Mesenchymal stem cell (in vitro differentiated cells and primary cell): Measurements from ENCODE around the gene ESRRB.

Experiments used
- DNase-seq: peaks from one replicate; pipeline ENCODE4 v3.0.0-alpha.2; 2013
- H2AFZ ChIP-seq: one replicate; pipeline ENCODE4 v1.6.1; 2013; ENCODE audit warnings: low read depth, mild to moderate bottlenecking, control low read depth, inconsistent platforms, low read length, moderate library complexity
- H2AK5ac ChIP-seq: 2 replicates; pipeline ENCODE4 v1.6.1; 2013; ENCODE audit warnings: low read length, moderate library complexity, mild to moderate bottlenecking, inconsistent platforms; ENCODE audit not compliant: severe bottlenecking
- H2BK120ac ChIP-seq: one replicate; pipeline ENCODE4 v1.6.1; 2013; ENCODE audit warnings: low read depth, mild to moderate bottlenecking, inconsistent platforms, low read length, moderate library complexity
- H2BK12ac ChIP-seq, 2 experiments: one replicate each; pipeline ENCODE4 v1.6.1; 2013; ENCODE audit warnings: inconsistent platforms in 2 of 2, low read length in 2 of 2, mild to moderate bottlenecking in 2 of 2, moderate library complexity in 2 of 2, control low read depth in 1 of 2
- H2BK15ac ChIP-seq: one replicate; pipeline ENCODE4 v1.6.1; 2013; ENCODE audit warnings: mild to moderate bottlenecking, low read depth, inconsistent platforms; ENCODE audit not compliant: poor library complexity, severe bottlenecking
- H2BK5ac ChIP-seq: 2 replicates; pipeline ENCODE4 v1.6.1; 2013; ENCODE audit warnings: low read depth, mild to moderate bottlenecking, low read length, control low read depth, inconsistent platforms; ENCODE audit not compliant: poor library complexity, severe bottlenecking
- H3K14ac ChIP-seq, 2 experiments: one replicate each; pipeline ENCODE4 v1.6.1; 2013; ENCODE audit warnings: inconsistent platforms in 2 of 2, low read length in 2 of 2, control low read depth in 1 of 2, mild to moderate bottlenecking in 1 of 2, moderate library complexity in 1 of 2
- H3K18ac ChIP-seq, 2 experiments: one replicate each; pipeline ENCODE4 v1.6.1; 2013; ENCODE audit warnings: inconsistent platforms in 2 of 2, low read length in 2 of 2, control low read depth in 1 of 2, low read depth in 1 of 2, mild to moderate bottlenecking in 1 of 2
- H3K23ac ChIP-seq, 2 experiments: one replicate each; pipeline ENCODE4 v1.6.1; 2013; ENCODE audit warnings: inconsistent platforms in 2 of 2, low read length in 2 of 2, mild to moderate bottlenecking in 2 of 2, moderate library complexity in 2 of 2, control low read depth in 1 of 2
- H3K27ac ChIP-seq: 2 replicates; pipeline ENCODE4 v1.5.1; 2013; ENCODE audit warnings: mild to moderate bottlenecking, moderate library complexity, low read length, control low read depth, inconsistent platforms; ENCODE audit not compliant: poor library complexity, severe bottlenecking
- H3K27me3 ChIP-seq, 2 experiments: 2 replicates each; pipeline versions ENCODE4 v1.6.1 to v1.7.0; 2013; ENCODE audit warnings: low read length in 2 of 2, mild to moderate bottlenecking in 2 of 2, moderate library complexity in 2 of 2, control low read depth in 1 of 2, inconsistent platforms in 1 of 2; ENCODE audit not compliant: control insufficient read depth in 1 of 2, insufficient read depth in 1 of 2
- H3K36me3 ChIP-seq, 2 experiments: 2 replicates each; pipeline versions ENCODE4 v1.6.1 to v1.7.0; 2013; ENCODE audit warnings: low read length in 2 of 2, control low read depth in 1 of 2, inconsistent platforms in 1 of 2, low read depth in 1 of 2, mild to moderate bottlenecking in 1 of 2; ENCODE audit not compliant: insufficient read depth in 2 of 2, control insufficient read depth in 1 of 2
- H3K4ac ChIP-seq, 2 experiments: one replicate each; pipeline ENCODE4 v1.6.1; 2013; ENCODE audit warnings: inconsistent platforms in 2 of 2, low read length in 2 of 2, mild to moderate bottlenecking in 2 of 2, moderate library complexity in 2 of 2, control low read depth in 1 of 2, low read depth in 1 of 2
- H3K4me1 ChIP-seq: 2 replicates; pipeline ENCODE4 v1.6.1; 2013; ENCODE audit warnings: low read depth, low read length, control low read depth; ENCODE audit not compliant: control insufficient read depth, insufficient read depth
- H3K4me2 ChIP-seq: 2 replicates; pipeline ENCODE4 v1.6.1; 2013; ENCODE audit warnings: low read length, mild to moderate bottlenecking, inconsistent platforms; ENCODE audit not compliant: poor library complexity, severe bottlenecking
- H3K4me3 ChIP-seq, 2 experiments: 2 replicates each; pipeline versions ENCODE4 v1.5.1 to v1.7.0; 2013; ENCODE audit warnings: low read length in 2 of 2, mild to moderate bottlenecking in 2 of 2, control low read depth in 1 of 2, low read depth in 1 of 2; ENCODE audit not compliant: insufficient read depth in 1 of 2
- H3K79me1 ChIP-seq: replicated peaks from 2 replicates; pipeline ENCODE4 v1.6.1; 2013; ENCODE audit warnings: mild to moderate bottlenecking, control low read depth, low read length, inconsistent platforms; ENCODE audit not compliant: poor library complexity, severe bottlenecking
- H3K9ac ChIP-seq: 2 replicates; pipeline ENCODE4 v1.7.0; 2013; ENCODE audit warnings: mild to moderate bottlenecking, low read length, moderate library complexity
- H3K9me3 ChIP-seq: 2 replicates; pipeline ENCODE4 v1.7.0; 2013; ENCODE audit warnings: mild to moderate bottlenecking, low read length; ENCODE audit not compliant: control insufficient read depth
- H4K8ac ChIP-seq: one replicate; pipeline ENCODE4 v1.6.1; 2013; ENCODE audit warnings: inconsistent platforms, mild to moderate bottlenecking, low read length, moderate library complexity
- H4K91ac ChIP-seq: one replicate; pipeline ENCODE4 v1.6.1; 2013; ENCODE audit warnings: mild to moderate bottlenecking, low read length, inconsistent platforms
- WGBS: methylation state at CpG from one replicate; pipeline ENCODE4 v1.1.7; 2013; ENCODE audit warnings: mixed read lengths; 5-methylcytosine and 5-hydroxymethylcytosine counted together

The ESRRB gene

DNA sequence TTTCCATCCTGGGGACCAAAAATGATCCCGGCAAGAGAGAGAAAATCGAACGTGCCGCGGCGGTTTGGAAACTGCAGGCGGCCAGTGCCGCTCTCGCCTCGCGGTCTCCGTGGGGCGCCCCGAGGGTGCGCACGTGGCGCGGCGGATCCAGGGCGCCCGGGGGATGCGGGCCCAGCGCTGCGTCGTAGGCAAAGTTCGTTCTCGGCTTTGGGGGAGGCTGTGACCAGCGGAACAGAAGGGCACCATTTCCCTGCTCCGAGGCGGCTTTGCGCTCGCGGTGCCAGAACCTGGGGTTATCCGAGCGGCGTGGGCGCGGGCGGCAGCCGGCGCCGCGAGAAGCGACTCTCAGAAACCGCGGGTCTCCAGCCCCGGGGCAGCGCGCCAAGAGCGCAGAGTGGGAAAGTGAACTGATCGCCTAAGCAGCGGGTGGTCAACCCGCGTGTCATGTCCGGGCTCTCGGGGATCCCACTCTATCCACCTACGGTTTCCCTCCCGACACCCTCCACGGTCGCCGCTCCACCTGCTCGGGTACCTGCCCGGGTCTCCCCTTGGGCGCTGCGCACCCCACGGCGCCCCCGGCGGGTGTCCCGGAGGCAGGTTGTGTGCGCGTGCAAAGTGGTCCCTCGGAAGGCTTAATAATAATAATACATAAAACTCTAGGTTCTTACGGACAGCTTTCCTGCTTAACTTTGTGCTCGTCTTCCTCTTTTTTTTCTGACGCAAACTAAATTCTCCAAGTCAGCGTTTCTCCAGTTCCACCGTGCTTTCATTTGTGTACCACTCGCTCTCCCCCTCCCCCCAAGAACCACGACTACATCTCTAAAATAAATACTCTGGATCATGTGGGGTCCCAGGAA, 1.2 kb downstream of the ESRRB start:
- H3K4me2 ChIP-seq: peak overlapping the region; percentile 14
- no peak for DNase-seq
- no peaks in the 10 kb centered on the region for H3K79me1 ChIP-seq
- no peak overlapping the region for H3K9ac ChIP-seq
- H4K91ac ChIP-seq: no peak overlapping the region
- no peak overlapping the region for H3K14ac ChIP-seq
- H2BK15ac ChIP-seq: no peak overlapping the region
- H3K18ac ChIP-seq: no peak overlapping the region
- H2AK5ac ChIP-seq: no peak overlapping the region
- no peak overlapping the region for H3K4ac ChIP-seq
- 3% methylated on average over 60 of the region's 80 CpGs for WGBS
- H2AFZ ChIP-seq: no peak overlapping the region
- no peak overlapping the region for H4K8ac ChIP-seq
- H2BK12ac ChIP-seq: no peak overlapping the region
- H2BK5ac ChIP-seq: no peak overlapping the region
- peaks cover 96 to 97% of the 10 kb centered on the region in 2 experiments for H3K27me3 ChIP-seq
- peaks cover 14% of the 10 kb centered on the region for H3K4me1 ChIP-seq
- H2BK120ac ChIP-seq: no peak overlapping the region
- H3K36me3 ChIP-seq: no peaks in the 10 kb centered on the region
- no peak overlapping the region for H3K23ac ChIP-seq
- no peak overlapping the region for H3K27ac ChIP-seq
- no peaks in the 10 kb centered on the region for H3K9me3 ChIP-seq
- peak overlapping the region in 1 of 2 experiments; percentile 67 for H3K4me3 ChIP-seq

DNA sequence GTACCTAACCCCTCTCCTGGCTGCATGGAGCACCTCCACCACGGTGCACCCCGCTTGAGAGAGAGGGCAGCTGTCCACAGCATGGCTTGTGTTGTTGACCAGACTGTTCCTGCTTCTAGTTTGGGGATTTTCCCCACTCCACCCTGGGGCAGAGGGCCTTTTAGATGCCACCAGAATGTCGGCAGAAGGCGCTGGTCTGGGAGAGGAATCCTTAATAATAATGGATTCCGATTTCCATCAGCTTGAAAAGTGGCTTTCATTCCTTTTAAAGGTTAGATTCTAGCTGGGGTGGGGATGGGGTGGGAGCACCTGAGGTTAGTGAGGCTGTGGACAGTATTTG, 1.8 kb downstream of the ESRRB start:
- Histone ChIP-seq H3K4ac (no peak overlapping the region), H3K4me1 (peaks cover 14% of the 10 kb centered on the region), H3K4me2 (no peak overlapping the region), H2BK12ac (no peak overlapping the region), H3K18ac (no peak overlapping the region), H2BK5ac (no peak overlapping the region), H3K27ac (no peak overlapping the region), H3K36me3 (no peaks in the 10 kb centered on the region), H2AFZ (no peak overlapping the region), H3K14ac (no peak overlapping the region), H3K9me3 (no peaks in the 10 kb centered on the region), H2BK120ac (no peak overlapping the region), H2BK15ac (no peak overlapping the region), H3K27me3 (peaks cover 95 to 96% of the 10 kb centered on the region in 2 experiments), H2AK5ac (no peak overlapping the region), H4K8ac (no peak overlapping the region), H3K23ac (peak overlapping the region in 1 of 2 experiments; percentile 64), H3K4me3 (peak overlapping the region in 1 of 2 experiments; percentile 18), H3K79me1 (no peaks in the 10 kb centered on the region), H3K9ac (no peak overlapping the region), H4K91ac (no peak overlapping the region)
- no peak for DNase-seq
- 27% methylated on average over 5 of the region's 5 CpGs for WGBS

DNA sequence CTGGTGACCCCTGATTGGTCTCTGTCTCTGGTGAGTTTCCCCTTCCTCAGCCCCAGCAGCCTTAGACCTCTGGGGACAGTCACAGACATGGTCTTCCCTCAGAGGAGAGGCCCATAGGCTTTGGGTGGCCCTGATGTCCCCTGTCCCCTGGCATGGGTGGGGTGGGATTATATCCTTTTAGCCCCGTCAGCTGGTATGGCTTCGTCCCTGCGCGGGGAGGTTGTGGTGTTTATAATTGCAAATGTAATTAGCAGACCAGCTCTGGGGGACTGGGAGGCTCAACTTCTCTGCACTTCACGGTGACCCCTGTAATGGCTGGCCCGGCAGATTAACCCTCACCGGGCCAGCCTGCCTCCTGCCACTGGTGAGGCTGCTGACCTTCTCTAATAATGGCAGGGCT, 5.1 kb downstream of the ESRRB start:
- Histone ChIP-seq H3K23ac (no peak overlapping the region), H3K9ac (no peak overlapping the region), H3K4me2 (no peak overlapping the region), H3K4me3 (no peak overlapping the region), H3K27ac (no peak overlapping the region), H3K18ac (no peak overlapping the region), H2BK15ac (no peak overlapping the region), H2BK120ac (no peak overlapping the region), H4K8ac (no peak overlapping the region), H3K14ac (no peak overlapping the region), H3K79me1 (no peaks in the 10 kb centered on the region), H2AK5ac (no peak overlapping the region), H2BK5ac (no peak overlapping the region), H2BK12ac (no peak overlapping the region), H4K91ac (no peak overlapping the region), H2AFZ (no peak overlapping the region), H3K36me3 (no peaks in the 10 kb centered on the region), H3K4ac (no peak overlapping the region), H3K9me3 (no peaks in the 10 kb centered on the region), H3K4me1 (peaks cover 13% of the 10 kb centered on the region), H3K27me3 (peaks cover 84 to 100% of the 10 kb centered on the region in 2 experiments)
- 22% methylated on average over 7 of the region's 7 CpGs for WGBS
- DNase-seq: no peak

DNA sequence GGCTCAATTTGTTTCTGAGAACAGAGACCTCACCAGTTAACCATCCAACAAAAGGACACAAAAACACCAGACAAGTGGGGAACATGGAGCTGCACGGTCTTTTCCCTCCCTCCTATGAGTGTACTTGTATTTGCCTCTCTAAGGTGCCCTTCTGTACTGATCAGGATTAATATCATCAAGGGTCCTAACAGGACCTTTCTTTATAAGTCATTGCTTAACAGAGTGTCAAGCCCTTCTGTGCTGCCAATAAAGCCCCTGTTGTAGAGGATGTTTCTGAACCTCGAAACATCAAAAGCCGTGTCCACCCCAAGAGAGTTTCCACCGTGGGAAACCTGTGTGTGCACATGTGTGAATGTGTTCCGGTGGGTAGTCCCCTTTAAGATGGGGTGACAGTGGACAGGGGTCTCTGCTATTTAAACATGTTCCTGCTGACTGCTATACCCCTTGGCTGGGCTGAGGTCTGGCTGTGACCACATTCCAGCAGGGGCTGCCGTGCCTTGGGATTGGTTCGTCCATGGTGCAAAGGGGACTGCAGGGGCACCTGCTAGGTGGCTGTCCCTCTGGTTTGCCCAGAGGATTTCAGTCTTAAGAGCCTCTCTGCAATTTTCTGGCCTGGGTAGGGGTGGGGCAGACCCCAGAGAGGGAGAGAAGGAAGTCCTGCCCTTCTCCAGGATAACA, 6.0 kb downstream of the ESRRB start:
- H3K4me3 ChIP-seq: no peak overlapping the region
- no peak overlapping the region for H2BK120ac ChIP-seq
- no peak overlapping the region for H4K8ac ChIP-seq
- H2AK5ac ChIP-seq: no peak overlapping the region
- no peak overlapping the region for H4K91ac ChIP-seq
- no peak overlapping the region for H2BK15ac ChIP-seq
- peaks cover 77 to 98% of the 10 kb centered on the region in 2 experiments for H3K27me3 ChIP-seq
- H3K27ac ChIP-seq: no peak overlapping the region
- no peak overlapping the region for H3K23ac ChIP-seq
- H3K4me1 ChIP-seq: peaks cover 6% of the 10 kb centered on the region
- 78% methylated on average over 7 of the region's 7 CpGs for WGBS
- no peak for DNase-seq
- no peak overlapping the region for H2BK5ac ChIP-seq
- H3K4ac ChIP-seq: no peak overlapping the region
- H3K79me1 ChIP-seq: no peaks in the 10 kb centered on the region
- H3K4me2 ChIP-seq: no peak overlapping the region
- no peaks in the 10 kb centered on the region for H3K36me3 ChIP-seq
- no peak overlapping the region for H3K14ac ChIP-seq
- H3K9ac ChIP-seq: no peak overlapping the region
- no peak overlapping the region for H2BK12ac ChIP-seq
- H3K9me3 ChIP-seq: no peaks in the 10 kb centered on the region
- no peak overlapping the region for H3K18ac ChIP-seq
- H2AFZ ChIP-seq: no peak overlapping the region
